HCT116 (cell line): Measurements from ENCODE around the gene CADPS2. TPM values are rescaled to one million over a fixed set of nuclear protein-coding genes. Genes with fewer than 3 reads are reported as not detected.

Experiments
- ATAC-seq: fragments of 200-7000 bp; cut with Tn5 transposase; 2 replicates; pipeline ENCODE4 v1.9.1; 2020; ENCODE audit warnings: mild to moderate bottlenecking, moderate library complexity
- BruUV-seq: library from RNA; stranded (reverse); fragments of 400-500 nt; replicated peaks from 2 replicates; lab custom pipeline; 2021; lab: Mats Ljungman, UMichigan
- CTCF ChIA-PET: fragments of 300-600 bp; sonication (Branson Sonifier 250); formaldehyde crosslinking; loops from one replicate; lab custom pipeline; 2021; ENCODE audit warnings: antibody characterized with exemption; lab: Charles Lee
- POLR2A ChIA-PET: fragments of 300-600, 350-600 bp; sonication (Branson Sonifier 250); formaldehyde crosslinking; loops from one replicate; lab custom pipeline; 2021; ENCODE audit warnings: antibody characterized with exemption; lab: Charles Lee
- RAD21 ChIA-PET, 2 experiments: fragments of 300-600 bp; sonication (Branson Sonifier 250); formaldehyde crosslinking; loops; one replicate each; lab custom pipeline; 2023; ENCODE audit warnings: low total read pairs in 2 of 2; ENCODE audit not compliant: uncharacterized antibody in 2 of 2, unreplicated experiment in 2 of 2, low non-redundant PET in 1 of 2; lab: Charles Lee
- DNase-seq: peaks from one replicate; pipeline ENCODE4 v3.0.0-alpha.2; 2010; ENCODE audit warnings: low read depth, low spot score
- H2AFZ ChIP-seq: fragments of 200-600 bp; shearing (Covaris generic), sonication (generic); 2 replicates; pipeline ENCODE4 v1.6.1; 2017; ENCODE audit warnings: low read depth, mixed run types, mixed read lengths, antibody characterized with exemption, low read length; ENCODE audit not compliant: poor library complexity, severe bottlenecking
- H3K27ac ChIP-seq: 2 replicates; pipeline ENCODE4 v1.5.1; 2012; ENCODE audit warnings: low read depth, low read length
- H3K27me3 ChIP-seq: fragments of 200-600 bp; sonication (generic); 2 replicates; pipeline ENCODE4 v1.6.1; 2016; ENCODE audit warnings: mixed run types, low read length, mixed read lengths; ENCODE audit not compliant: insufficient read depth
- H3K36me3 ChIP-seq, 2 experiments: fragments of 200-500 bp in 1 of 2; fragments of 200-600 bp in 1 of 2; sonication (Bioruptor generic) in 1 of 2; sonication (generic) in 1 of 2; 2 replicates each; pipeline versions ENCODE4 v1.5.1 to v1.6.1; 2014 to 2016; ENCODE audit warnings: low read length in 2 of 2, inconsistent platforms in 1 of 2, mixed read lengths in 1 of 2, mixed run types in 1 of 2; ENCODE audit not compliant: insufficient read depth in 2 of 2, control insufficient read depth in 1 of 2
- H3K4me1 ChIP-seq, 2 experiments: fragments of 200-600 bp in 1 of 2; sonication (generic) in 1 of 2; 2 replicates each; pipeline versions ENCODE4 v1.5.1 to v1.6.1; 2012 to 2017; ENCODE audit warnings: low read length in 2 of 2, inconsistent platforms in 1 of 2, mild to moderate bottlenecking in 1 of 2, mixed read lengths in 1 of 2, mixed run types in 1 of 2, moderate library complexity in 1 of 2; ENCODE audit not compliant: insufficient read depth in 2 of 2, control insufficient read depth in 1 of 2
- H3K4me2 ChIP-seq: fragments of 200-600 bp; sonication (generic); 2 replicates; pipeline ENCODE4 v1.6.1; 2017; ENCODE audit warnings: mixed run types, low read length, mixed read lengths
- H3K4me3 ChIP-seq, 2 experiments: fragments of 200-600 bp in 1 of 2; sonication (generic) in 1 of 2; replicated peaks in 1 of 2; 2 replicates each; pipeline ENCODE4 v1.5.1; 2011 to 2016; ENCODE audit warnings: low read length in 2 of 2, control low read depth in 1 of 2, low read depth in 1 of 2, mild to moderate bottlenecking in 1 of 2, mixed read lengths in 1 of 2, mixed run types in 1 of 2
- H3K79me2 ChIP-seq: fragments of 200-600 bp; sonication (generic); 2 replicates; pipeline ENCODE4 v1.6.1; 2017; ENCODE audit warnings: mild to moderate bottlenecking, mixed run types, low read length, moderate library complexity, mixed read lengths; ENCODE audit not compliant: insufficient read depth
- H3K9ac ChIP-seq: fragments of 200-600 bp; sonication (generic); 2 replicates; pipeline ENCODE4 v1.6.1; 2016; ENCODE audit warnings: low read length, mixed read lengths
- H3K9me2 ChIP-seq: fragments of 200-600 bp; sonication (generic), shearing (Covaris generic); 2 replicates; pipeline ENCODE4 v1.6.1; 2017; ENCODE audit warnings: mixed run types, mild to moderate bottlenecking, moderate library complexity; ENCODE audit not compliant: insufficient read depth
- H3K9me3 ChIP-seq, 2 experiments: fragments of 200-500 bp in 1 of 2; fragments of 200-600 bp in 1 of 2; sonication (Bioruptor generic) in 1 of 2; sonication (generic) in 1 of 2; 2 replicates each; pipeline ENCODE4 v1.6.1; 2014 to 2017; ENCODE audit warnings: low read length in 2 of 2, mixed read lengths in 2 of 2, inconsistent platforms in 1 of 2, low read depth in 1 of 2, mild to moderate bottlenecking in 1 of 2, mixed run types in 1 of 2, moderate library complexity in 1 of 2; ENCODE audit not compliant: control insufficient read depth in 1 of 2, insufficient read depth in 1 of 2
- H4K20me1 ChIP-seq: fragments of 200-600 bp; sonication (generic), shearing (Covaris generic); 2 replicates; pipeline ENCODE4 v1.6.1; 2017; ENCODE audit warnings: mixed run types, mild to moderate bottlenecking, moderate library complexity; ENCODE audit not compliant: insufficient read depth
- ATF3 ChIP-seq: IDR thresholded peaks from 2 replicates; pipeline ENCODE4 v1.6.1; 2012
- CEBPB ChIP-seq: IDR thresholded peaks from 2 replicates; pipeline ENCODE4 v1.6.1; 2012; ENCODE audit warnings: low read depth
- CTCF ChIP-seq, 3 experiments: fragments of 200-600 bp in 1 of 3; sonication (generic) in 1 of 3; IDR thresholded peaks in 2 of 3; conservative IDR thresholded peaks in 1 of 3; 2 replicates each; pipeline ENCODE4 v1.5.1; 2012 to 2017; ENCODE audit warnings: low read depth in 2 of 3, low read length in 2 of 3, antibody characterized with exemption in 1 of 3, borderline replicate concordance in 1 of 3, control low read depth in 1 of 3, mild to moderate bottlenecking in 1 of 3, mixed read lengths in 1 of 3, mixed run types in 1 of 3, moderate library complexity in 1 of 3; ENCODE audit not compliant: insufficient read depth in 1 of 3
- EGR1 ChIP-seq: IDR thresholded peaks from 2 replicates; pipeline ENCODE4 v1.6.1; 2012; ENCODE audit warnings: low read depth
- ELF1 ChIP-seq: IDR thresholded peaks from 2 replicates; pipeline ENCODE4 v1.6.1; 2012; ENCODE audit warnings: low read depth, borderline replicate concordance
- EZH2 ChIP-seq: fragments of 200-600 bp; sonication (generic); IDR thresholded peaks from 2 replicates; pipeline ENCODE4 v1.6.1; 2017; ENCODE audit warnings: antibody characterized with exemption, mixed run types
- MAX ChIP-seq: IDR thresholded peaks from 2 replicates; pipeline ENCODE4 v1.6.1; 2012
- POLR2AphosphoS5 ChIP-seq: IDR thresholded peaks from 2 replicates; pipeline ENCODE4 v1.6.1; 2011; ENCODE audit warnings: mild to moderate bottlenecking, low read depth, low read length, moderate library complexity
- SRF ChIP-seq: IDR thresholded peaks from 2 replicates; pipeline ENCODE4 v1.6.1; 2012; ENCODE audit warnings: low read depth
- YY1 ChIP-seq: IDR thresholded peaks from 2 replicates; pipeline ENCODE4 v1.6.1; 2011; ENCODE audit warnings: low read length, low read depth, moderate library complexity, mild to moderate bottlenecking; ENCODE audit not compliant: insufficient replicate concordance; ENCODE audit errors: extremely low read depth
- ZNF274 ChIP-seq: fragments of 200-500 bp; sonication (Bioruptor generic); IDR thresholded peaks from 2 replicates; pipeline ENCODE4 v1.6.1; 2014; ENCODE audit warnings: mild to moderate bottlenecking, low read depth, low read length, inconsistent platforms
- intact Hi-C: fragments of 100-400 bp; cut with micrococcal nuclease; formaldehyde crosslinking; loops from 2 replicates; pipeline ENCODE4 v1.10.0; 2022
- total RNA-seq: library from RNA; stranded (reverse); gene quantifications from one replicate; pipeline ENCODE4 v1.2.1, GENCODE V29; 2021; ENCODE audit not compliant: unreplicated experiment

CADPS2 gene
- total RNA-seq, 1 experiment from 2014 or later = 7.5 TPM

GRCh38 chr7:122628651-122629411, 257.4 kb downstream of the CADPS2 start:
- ChIA-PET CTCF (no interaction called here), POLR2A (no interaction called here), RAD21 (no interaction called here)
- Histone ChIP-seq H3K27me3 (no peaks in the 10 kb centered on the region), H3K36me3 (no peaks in the 10 kb centered on the region), H3K27ac (no peak overlapping the region), H3K79me2 (no peaks in the 10 kb centered on the region), H3K4me1 (no peaks in the 10 kb centered on the region), H3K9me3 (no peaks in the 10 kb centered on the region), H4K20me1 (no peaks in the 10 kb centered on the region), H3K4me2 (no peak overlapping the region), H2AFZ (no peak overlapping the region), H3K9ac (no peak overlapping the region), H3K4me3 (no peak overlapping the region), H3K9me2 (no peaks in the 10 kb centered on the region)
- intact Hi-C loops = no loop called here
- no peak for TF ChIP-seq CTCF (IDR thresholded peaks at IDR 0.05 in 2 of 3, conservative IDR thresholded peaks at IDR 0.05 in 1 of 3; ENCODE audit: borderline replicate concordance in 1 of 3, insufficient read depth in 1 of 3, low read depth in 2 of 3, low read length in 2 of 3)
- TF ChIP-seq MAX = no peak
- TF ChIP-seq ATF3 = no peak
- no peak for TF ChIP-seq SRF
- TF ChIP-seq YY1 = no peak
- no peak for TF ChIP-seq ZNF274
- TF ChIP-seq EGR1 = no peak
- TF ChIP-seq ELF1 = no peak
- TF ChIP-seq POLR2AphosphoS5 = no peak
- TF ChIP-seq EZH2 = no peak
- no peak for TF ChIP-seq CEBPB
- DNase-seq (no peak), ATAC-seq (no peak)
- BruUV-seq = no TSS peak
